Omental fat pad (tissue), 4 donors: ENCODE data around the gene DDX3X. TPM values are rescaled to one million over a fixed set of nuclear protein-coding genes. Genes with fewer than 3 reads are reported as not detected.
"Not testable (repeated sequence)": the region's sequence is repeated elsewhere in the genome, so short reads cannot be mapped to it uniquely, and the experiment has no call there.

Experiments used
- ATAC-seq: fragments of 150-250 bp; one replicate; pipeline ENCODE4 v1.9.1; 2016; ENCODE audit warnings: mild to moderate bottlenecking, moderate library complexity; ENCODE audit not compliant: low FRiP score
- DNase-seq: peaks from one replicate; pipeline ENCODE4 v3.0.0-alpha.2; 2019; ENCODE audit warnings: low spot score
- CTCF ChIP-seq, 3 donors: fragments of 450-650 bp; IDR thresholded peaks; one replicate each; pipeline ENCODE4 v1.5.1; 2016 to 2017; ENCODE audit warnings: antibody characterized with exemption in 3 of 3, mild to moderate bottlenecking in 3 of 3, moderate library complexity in 2 of 3
- total RNA-seq, 4 donors: library from RNA; depleted of rRNA; stranded (reverse); fragments of >200 nt; gene quantifications; one replicate each; pipeline ENCODE4 v1.1.0, GENCODE V29; 2016

DDX3X gene
- total RNA-seq, 4 donors from 2014 or later: 322 to 542 (median 395) TPM

DNA sequence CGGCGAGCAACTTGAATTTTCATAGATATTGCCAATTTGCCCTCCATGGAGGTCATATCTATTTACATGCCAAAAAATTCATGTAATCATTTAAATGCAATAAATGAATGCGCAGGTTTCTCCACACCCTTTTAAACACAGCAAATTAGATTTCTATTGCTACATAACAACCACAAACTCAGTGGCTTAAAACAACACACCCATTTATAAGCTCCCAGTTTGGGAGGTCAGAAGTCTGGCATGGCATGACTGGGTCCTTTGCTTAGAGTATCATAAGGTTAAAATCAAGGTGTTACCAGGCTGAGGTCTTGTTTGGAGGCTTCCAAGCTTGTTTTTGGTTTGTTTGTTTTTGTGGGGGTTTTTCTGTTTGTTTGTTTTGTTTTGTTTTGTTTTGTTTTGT, 63.3 kb downstream of the DDX3X start:
- TF ChIP-seq CTCF (IDR thresholded peaks at IDR 0.05): no peak
- DNase-seq (no peak), ATAC-seq (no peak)

- no peak for TF ChIP-seq CTCF (IDR thresholded peaks at IDR 0.05)
- DNase-seq (no peak), ATAC-seq (no peak)
Measured at GRCh38 chrX:41397768-41398167, 63.8 kb downstream of the DDX3X start.

DNA sequence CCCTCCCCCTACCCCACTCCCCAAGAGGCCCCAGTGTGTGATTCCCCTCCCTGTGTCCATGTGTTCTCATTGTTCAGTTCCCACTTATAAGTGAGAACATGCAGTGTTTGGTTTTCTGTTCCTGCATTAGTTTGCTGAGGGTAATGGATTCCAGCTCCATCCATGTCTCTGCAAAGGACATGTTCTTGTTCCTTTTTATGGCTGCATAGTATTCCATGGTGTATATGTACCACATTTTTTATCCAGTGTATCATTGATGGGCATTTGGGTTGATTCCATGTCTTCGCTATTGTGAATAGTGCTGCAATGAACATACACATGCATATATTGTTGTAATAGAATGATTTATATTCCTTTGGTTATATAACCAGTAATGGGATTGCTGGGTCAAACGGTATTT, 68.6 kb downstream of the DDX3X start:
- DNase-seq, ATAC-seq: not testable (repeated sequence)

- no peak for ATAC-seq
- no peak for TF ChIP-seq CTCF (IDR thresholded peaks at IDR 0.05)
- DNase-seq: no peak
Measured at GRCh38 chrX:41405551-41405950, 71.6 kb downstream of the DDX3X start.

- ATAC-seq (no peak), DNase-seq (no peak)
- TF ChIP-seq CTCF (IDR thresholded peaks at IDR 0.05): no peak
Measured at GRCh38 chrX:41406201-41406600, 72.2 kb downstream of the DDX3X start.

DNA sequence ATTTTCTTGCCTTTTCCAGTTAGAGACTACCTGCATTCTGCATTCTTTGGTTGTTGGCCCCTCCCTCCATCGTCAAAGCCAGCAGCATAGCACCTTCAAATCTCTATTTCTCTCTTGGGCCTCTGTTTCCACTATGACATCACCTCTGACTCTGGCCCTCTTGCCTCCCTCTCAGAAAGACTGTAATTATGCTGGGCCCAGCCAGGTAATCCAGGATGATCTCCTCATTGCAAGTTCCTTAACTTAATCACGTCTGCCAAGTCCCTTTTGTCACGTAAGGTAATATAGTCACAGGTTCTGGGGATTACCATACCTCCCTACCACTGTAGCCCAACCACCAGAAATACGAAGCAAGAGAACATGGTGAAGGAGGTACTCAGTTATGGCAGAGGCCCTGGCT, 73.9 kb downstream of the DDX3X start:
- no peak for TF ChIP-seq CTCF (IDR thresholded peaks at IDR 0.05)
- ATAC-seq: no peak
- DNase-seq: no peak

DNA sequence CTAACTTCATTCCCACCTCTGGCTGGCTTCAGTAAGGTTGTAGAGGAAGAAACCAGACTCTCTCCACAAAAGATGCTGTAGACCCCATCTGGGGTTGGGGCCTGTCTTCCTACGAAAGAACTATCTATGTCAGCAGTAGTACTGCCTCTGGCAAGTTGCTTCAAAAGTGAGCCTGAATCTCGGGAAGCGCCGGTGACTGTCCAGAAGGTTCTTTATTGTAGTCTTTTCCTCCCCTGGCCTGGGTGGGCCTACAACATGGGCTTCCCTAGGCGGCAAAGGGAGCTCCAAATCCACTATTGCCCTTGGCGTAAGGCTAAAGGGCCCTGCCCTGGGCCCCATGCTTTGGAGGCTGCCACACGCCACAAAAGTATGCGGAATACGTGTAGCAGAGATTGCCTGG, 74.6 kb downstream of the DDX3X start:
- no peak for TF ChIP-seq CTCF (IDR thresholded peaks at IDR 0.05)
- no peak for ATAC-seq

DNA sequence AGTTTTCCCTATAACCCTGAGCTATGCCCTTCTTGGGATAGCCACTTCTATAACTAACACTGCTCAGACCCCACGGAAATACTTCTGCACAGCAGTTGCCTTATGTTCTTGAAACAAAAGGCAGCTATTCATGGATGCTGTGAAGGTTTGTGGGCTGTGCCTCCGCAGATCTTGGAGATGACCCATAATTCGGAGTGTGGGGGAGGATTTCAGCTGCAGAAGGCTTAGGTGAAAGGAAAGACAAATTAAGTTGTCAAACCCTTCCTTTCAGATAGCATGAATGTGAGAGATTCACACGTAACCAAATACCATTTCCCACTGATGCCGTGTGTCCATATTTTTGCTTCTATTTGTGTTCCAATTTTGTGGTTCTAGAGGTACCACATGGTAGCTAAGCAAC, 75.0 kb downstream of the DDX3X start:
- no peak for TF ChIP-seq CTCF (IDR thresholded peaks at IDR 0.05)
- ATAC-seq (no peak), DNase-seq (no peak)

More for the DNA sequence above, 74.6 kb downstream of the DDX3X start:
- no peak for DNase-seq

DNA sequence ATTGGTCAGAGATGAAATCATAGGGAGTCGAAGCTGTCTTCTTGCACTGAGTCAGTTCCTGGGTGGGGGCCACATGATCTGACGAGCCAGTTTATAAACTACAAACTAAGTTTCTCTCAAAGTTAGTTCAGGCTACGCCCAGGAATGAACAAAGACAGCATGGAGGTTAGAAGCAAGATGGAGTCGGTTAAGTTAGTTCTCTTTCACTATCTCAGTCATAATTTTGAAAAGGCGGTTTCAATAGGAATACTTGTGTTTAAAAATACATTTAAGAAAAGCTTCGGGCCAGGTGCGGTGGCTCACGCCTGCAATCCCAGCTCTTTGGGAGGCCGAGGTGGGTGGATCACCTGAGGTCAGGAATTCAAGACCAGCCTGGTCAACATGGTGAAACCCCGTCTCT, 77.3 kb downstream of the DDX3X start:
- DNase-seq, ATAC-seq: not testable (repeated sequence)
